Hematopoietic multipotent progenitor cell treated with erythropoietin and hydrocortisone succinate and interleukin-3 and kit ligand, for 4 days (in vitro differentiated cells): ENCODE measurements around the gene TSSK2.
A peak's percentile ranks its signal among the peaks of the same experiment; 100 is the strongest.

Experiments
- DNase-seq: peaks from one replicate; pipeline ENCODE4 v3.0.0-alpha.2; 2015

The TSSK2 gene

DNA sequence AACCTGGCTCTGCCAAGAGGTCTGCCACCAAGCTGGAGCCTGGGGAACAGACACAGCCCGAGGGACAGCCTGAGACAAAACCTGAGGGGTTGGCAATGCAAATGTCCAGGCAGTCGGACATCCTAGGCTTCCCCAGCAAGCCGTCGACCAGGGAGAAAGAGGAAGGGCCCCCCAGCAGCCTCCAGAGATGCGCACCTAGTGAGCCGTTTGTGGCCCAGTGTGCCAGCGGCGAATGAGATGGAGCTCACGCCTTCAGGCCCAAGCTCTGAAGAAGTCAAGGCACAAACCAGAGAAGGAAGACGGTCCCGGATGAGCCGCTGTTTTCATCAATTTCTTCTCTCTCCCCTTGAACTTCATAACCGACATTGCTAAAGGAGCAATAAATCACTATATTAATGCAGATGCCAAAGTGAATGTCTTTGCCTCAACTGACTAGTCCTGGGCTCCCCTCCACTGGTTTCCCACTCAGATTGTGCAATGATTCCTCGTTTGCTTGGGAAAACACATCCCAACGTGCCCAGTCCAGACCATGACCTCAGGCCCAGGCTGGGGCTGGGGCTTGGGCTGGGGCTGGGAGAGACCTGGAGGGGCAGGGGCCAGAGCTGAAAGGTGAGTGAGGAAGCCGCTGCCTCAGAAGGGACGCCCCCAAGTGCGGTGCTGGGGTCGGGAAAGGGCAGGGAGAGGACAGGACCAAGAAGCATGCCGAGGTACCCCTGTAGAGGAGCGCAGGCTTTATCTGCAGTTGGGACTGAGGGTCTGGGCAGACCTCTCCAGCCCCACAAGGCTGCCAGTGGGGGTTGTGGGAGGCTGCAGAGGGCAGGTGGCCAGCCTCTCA, 5.4 kb upstream of the TSSK2 start:
- no peak for DNase-seq

DNA sequence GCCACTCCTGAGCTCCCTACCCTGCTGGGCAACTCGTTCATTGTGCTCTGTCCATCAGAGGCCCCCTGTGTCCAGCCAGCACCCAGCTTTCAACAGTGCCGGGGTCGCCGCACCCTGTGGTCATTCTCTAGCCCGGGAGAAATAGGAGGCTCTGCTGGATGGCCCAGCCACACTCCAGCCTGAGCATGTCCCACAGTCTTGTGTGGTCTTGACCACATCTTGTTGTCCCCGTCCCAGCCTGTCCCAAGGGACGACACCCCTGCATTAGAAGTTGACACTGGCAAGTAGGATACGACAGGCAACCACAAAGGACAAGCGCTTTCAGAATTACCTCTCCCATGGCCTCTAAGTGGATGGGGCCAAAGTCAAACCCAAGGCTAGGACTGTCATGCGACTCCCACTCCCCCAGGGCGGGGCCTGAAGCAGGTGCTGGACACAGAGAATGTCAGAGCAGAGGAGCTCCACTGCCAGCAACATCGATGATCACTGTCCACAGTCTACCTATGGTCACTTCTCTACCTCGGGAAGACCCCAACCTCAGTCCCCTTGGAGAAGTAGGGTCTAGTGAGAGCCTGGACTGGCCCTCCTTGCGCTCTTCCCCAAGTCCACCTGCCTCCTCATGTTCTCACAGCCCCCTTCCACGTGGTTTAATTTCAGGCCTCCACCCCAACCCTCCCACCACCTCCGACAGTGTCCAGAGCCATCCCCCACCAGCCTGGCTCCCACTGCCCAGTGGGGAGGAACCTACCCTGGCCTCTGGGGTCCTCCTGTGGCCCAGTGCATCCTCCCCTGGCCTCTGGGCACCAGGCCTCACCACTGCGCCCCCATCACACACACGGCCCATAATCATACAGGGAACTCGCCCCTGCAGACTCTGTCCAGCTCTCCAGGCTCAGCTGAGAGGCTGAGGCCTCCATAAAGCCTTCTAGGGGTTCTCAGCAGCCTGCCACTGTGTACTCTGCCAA, 4.5 kb upstream of the TSSK2 start:
- no peak for DNase-seq

DNA sequence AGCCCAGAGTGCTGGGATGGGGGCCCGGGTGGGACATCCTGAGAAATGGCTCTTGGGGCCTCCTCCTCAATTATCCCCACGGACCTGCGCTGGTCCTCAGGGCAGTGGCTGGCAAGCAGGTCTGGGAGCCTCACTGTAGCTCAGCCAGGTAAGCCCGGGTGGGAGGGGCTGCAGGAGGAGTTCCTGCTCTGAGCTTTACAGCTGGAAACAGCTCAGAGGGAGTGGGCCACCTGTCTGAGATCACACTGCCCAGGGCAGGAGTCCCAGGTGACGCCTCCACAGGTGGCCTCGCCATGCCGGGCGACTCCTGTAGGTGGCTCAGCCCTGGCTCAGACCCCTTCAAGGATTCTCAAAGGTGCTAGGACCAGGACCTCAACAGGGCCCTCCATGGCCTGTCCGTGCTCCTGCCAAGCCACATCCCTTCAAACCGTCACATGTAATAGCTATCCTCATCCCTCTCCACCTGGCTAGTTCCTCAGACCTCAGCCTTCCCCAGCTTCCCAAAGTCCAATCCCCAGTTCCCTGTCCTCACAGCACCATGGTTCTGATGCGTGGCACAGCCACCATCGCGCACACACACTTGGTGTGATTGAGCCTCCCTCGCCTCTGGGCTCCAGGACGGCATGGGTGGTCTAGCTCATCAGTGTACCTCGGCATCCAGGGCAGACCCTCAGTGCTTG, 3.6 kb upstream of the TSSK2 start:
- DNase-seq: no peak

DNA sequence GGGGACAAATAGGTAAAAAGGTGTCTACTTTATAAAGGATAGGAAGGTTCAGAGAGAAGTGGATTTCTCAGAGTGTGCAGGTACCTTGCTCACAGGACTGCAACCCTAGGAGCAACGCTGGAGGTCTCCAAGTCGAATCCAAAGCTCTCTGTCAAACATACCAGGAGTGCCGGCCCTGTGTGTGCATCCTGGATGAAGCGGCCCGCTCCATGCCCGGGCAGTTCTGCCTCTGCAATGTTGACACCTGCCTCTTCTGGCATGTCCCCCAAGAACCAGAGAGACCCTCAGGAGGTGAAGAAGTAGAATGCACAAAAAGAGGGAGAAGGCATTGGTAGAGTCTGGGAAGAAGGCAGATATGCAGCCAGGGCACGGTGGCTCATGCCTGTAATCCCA, 3.1 kb upstream of the TSSK2 start:
- no peak for DNase-seq

DNA sequence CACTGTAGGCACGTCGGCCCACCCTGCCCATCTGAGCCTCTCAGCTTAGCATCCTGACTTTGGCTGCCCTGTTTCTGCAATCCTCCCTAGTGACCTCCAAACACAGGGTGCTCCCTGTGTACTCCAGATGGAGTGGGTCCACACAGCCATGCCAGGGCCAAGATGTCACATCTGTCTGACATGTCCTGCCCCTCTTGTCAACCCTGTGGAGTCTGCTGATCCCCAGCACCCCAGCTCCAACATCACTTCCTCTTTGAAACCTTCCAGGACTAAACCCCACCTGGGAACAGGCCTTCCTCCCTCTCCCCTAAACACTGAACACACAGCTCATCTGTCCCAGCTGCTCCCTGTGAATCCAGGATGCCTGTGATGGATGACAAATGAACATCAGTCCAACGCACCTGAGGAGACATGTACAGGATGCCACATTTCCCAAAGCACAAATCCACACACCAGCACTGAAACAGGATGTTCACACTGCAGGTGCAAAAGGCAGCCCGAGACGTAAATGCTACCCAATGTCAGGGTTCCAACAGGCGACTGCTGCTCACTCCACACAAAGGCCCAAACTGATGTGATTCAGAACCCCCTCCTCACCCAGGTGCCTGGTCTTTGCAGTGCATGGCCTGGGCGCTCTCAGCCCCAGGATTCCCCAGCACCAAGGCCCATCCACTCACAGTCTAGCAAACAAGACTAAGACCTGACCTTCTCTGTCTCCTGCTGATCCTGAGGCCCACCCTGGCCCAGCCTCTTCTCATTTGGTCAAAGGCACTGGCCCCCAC, 2.0 kb upstream of the TSSK2 start:
- no peak for DNase-seq

DNA sequence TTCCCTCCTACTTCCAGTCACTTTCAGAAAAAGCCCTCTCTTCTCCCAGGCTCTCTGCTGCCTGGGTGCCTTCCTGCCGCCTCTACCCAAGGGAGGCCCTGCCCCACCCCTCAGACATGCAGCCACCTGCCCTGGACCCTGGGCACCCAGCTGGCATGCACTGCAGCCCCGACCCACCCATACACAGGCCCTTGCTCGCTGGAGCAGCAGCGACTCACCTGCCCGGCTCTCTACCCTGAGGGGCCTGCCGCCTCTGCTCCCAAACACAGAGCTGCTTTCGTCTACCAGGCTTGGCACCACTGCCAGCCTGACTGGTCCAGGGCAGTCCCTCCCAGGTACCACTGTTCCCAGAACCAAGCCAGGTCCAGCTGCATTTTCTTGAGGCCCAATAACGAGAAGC, 1.2 kb upstream of the TSSK2 start:
- no peak for DNase-seq

DNA sequence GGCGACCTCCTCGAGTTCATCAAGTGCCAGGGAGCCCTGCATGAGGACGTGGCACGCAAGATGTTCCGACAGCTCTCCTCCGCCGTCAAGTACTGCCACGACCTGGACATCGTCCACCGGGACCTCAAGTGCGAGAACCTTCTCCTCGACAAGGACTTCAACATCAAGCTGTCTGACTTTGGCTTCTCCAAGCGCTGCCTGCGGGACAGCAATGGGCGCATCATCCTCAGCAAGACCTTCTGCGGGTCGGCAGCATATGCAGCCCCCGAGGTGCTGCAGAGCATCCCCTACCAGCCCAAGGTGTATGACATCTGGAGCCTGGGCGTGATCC, 542 bp downstream of the TSSK2 start:
- DNase-seq: no peak

DNA sequence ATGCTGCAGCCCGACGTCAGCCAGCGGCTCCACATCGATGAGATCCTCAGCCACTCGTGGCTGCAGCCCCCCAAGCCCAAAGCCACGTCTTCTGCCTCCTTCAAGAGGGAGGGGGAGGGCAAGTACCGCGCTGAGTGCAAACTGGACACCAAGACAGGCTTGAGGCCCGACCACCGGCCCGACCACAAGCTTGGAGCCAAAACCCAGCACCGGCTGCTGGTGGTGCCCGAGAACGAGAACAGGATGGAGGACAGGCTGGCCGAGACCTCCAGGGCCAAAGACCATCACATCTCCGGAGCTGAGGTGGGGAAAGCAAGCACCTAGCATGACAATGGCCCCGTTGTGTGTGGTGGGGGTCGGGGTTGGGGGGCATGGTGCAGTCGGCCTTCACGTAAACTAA, 1.0 kb downstream of the TSSK2 start:
- DNase-seq: no peak

DNA sequence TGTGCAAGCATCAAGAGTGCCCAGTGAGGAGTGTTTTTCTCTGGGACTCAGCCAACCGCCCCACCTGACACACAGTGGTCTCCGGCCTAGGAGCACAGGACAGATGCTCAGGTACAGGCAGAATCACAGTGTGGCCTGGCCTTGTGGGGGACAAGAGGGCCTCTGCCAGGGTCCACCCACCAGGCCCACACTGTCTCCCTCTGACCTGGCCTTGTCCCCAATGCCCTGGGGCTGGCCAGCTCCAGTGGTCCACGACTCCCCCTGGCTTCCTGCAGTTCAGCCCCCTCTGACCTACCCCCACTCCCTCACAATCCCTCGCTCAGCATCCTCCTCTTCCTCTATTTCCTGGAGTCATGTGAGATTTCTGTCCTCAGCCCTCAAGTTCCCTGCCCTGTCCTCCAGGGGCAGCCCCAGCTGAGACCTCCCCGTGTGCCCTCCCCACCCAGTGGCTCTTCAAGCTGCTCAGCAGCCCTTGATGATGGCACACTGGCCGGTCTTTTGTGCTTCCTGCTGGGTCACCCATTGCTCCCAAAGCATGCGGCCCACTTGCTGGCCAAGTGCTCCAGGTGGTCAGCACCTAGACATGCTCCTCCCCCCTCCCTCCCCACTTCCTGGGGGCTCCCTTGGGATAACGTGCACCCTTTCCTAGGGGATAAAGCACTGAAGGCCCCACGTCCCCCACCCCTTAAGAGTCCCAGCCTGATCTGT, 1.7 kb downstream of the TSSK2 start:
- DNase-seq: no peak

DNA sequence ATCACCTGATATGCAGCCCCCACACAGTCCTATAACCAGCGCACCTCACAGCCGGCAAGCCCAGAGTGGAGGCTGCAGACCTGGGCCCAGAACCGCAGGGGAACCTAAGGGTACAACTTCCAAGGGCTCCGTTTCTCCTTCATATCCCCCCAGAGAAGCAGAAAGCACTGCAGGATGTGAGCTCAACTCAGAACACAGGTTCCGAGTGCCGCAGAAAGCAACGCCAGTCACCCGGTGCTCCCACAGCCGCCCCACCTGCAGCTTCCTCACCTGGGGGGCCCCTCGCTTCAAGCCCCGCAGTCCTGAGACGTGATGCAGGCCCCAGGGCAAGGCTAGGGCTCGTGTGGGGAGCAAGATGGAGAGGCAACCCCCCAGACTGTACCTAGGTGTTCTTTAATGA, 2.5 kb downstream of the TSSK2 start:
- DNase-seq: no peak

DNA sequence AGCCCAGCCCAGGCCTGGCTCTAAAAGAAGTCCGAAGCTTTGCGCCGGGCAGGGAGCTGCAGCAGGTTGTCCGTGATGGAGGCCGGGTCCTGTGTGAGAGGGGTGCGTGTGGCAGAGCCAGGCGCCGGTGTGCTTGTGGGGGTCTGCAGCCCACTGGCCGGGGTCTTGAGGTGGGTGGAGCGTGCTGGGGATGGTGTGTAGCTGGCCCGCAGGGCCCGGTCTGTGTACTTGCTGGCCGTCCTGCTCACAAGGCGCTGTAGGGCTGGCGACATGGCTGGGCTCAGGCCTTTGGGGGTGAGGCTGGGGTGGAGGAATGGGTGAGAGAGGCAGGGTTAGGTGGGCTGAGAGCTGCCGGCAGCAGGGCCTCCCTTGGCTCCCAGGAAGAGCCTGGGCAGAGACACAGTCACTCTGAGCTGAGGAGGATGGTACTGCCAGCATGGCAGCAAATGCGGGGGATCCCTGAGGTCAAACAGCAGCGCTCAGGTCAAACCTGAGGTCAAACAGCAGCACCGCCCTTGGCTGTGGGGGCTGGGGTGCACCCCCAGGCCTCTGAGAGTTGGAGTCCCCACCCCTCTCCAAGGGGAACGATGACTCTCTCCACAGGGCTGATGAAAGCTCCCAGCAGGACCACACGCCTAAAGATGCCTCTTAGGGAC, 3.2 kb downstream of the TSSK2 start:
- no peak for DNase-seq

DNA sequence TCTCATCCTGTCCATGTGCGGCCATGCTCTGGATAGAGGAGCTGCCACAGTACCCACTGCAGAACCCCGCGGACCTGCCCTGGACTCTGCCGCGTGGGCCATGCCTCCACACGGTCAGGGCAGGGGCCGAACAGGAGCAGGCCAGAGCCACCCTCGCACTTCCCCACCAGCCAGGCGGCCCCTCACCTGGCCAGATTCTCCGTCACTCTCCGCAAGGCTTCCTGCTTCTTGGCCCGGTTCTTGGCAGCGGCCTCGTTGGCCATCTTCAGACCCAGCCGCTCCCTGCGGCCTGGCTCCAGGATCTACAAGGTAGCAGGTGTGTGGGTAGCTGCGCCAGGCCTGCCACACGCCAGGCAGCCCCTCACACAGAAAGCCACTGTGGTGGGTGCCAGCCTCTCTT, 3.8 kb downstream of the TSSK2 start:
- DNase-seq: no peak

DNA sequence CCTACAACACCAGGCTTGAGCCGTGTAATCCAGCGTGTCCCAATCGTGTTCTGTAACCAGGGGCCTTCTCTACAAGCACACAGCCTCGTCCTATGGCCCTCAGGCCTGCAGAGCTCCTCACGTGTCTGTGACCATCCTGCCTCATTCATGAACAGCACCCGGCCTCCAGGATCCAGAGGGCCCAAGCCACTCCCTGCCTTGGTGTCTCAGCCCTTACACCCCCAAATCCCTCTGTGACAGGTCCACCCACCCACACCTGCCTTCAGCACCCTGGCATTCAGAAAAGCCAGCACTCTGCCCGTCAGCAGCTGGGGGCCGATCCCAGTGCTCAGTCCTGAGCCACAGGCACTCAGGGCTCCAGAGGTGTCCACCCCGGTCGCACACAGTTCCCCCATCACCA, 5.8 kb downstream of the TSSK2 start:
- DNase-seq: no peak

DNA sequence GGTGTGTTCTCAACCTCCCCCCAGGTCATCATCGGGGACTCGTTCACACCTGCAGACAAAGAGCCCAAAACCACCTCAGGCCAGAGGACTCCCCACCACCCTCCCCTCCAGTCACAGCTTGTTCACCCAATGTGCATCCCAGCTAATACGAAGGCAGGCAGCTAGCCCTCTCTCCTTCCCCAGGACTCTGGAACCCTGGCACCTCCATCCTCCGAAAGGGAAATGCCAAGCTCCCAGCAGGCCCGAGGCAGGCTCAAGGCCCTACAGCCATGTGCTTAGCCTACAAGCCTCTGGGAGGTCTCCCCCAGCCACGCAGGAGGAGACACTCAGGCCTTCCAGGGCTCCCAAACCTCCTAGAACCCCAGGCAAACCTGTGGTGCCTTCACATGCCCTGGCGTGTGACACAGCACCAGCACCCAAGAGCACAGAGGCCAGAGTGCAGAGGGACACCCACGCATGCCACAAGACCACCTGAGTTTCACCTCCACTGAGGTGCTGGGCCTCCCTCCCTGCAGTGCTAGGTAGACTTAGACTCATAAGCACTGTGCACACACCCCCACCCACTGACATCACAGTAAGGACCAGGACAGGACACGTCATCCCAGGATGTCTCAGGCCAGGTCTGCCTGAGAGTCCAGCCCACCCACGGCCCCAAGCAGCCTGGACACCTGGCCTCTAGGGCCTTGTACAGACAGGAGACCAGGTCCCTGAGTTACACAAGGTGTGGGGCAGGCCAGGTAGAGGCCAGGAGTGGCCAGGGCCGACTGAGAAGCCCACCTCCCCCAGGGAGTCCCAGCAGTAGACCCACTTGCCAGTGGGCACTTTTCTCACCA, 6.5 kb downstream of the TSSK2 start:
- no peak for DNase-seq

DNA sequence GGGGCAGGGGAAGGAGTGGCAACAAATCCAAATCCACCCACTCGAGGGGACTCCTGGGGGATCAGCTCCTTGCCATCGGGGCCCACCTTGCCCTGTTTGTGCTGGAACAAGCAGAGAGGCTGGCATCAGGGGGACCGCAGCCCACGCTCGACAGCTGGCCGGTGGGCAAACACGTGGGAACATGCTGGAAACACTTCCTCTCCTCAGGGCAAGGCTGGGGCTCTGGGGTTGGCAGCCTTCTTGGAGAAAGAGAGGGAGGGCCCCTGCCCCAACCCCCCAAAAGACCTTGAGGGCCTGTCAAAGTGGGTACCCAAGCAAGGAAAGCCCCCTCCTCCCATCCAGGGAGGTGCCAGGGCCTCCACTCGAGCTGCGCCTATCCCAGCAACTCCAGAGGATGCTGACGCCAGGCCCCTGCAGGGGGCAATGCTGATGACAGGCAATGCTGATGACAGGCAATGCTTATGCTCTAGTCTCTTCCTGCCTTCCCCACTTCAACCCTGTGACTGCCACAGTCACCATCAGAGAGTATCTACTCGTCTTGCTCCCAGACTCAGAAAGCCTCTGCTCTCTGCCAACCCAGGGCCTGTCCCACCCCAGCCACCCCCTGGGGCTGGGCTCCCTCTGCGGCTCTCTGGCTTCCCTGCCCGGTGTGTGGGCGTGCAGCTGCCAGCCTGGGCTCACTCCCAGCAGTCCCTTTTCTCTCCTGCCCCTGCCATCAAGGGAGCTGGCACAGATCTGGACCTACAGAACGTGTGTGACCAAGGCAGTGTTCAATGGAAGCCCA, 7.3 kb downstream of the TSSK2 start:
- DNase-seq: no peak

DNA sequence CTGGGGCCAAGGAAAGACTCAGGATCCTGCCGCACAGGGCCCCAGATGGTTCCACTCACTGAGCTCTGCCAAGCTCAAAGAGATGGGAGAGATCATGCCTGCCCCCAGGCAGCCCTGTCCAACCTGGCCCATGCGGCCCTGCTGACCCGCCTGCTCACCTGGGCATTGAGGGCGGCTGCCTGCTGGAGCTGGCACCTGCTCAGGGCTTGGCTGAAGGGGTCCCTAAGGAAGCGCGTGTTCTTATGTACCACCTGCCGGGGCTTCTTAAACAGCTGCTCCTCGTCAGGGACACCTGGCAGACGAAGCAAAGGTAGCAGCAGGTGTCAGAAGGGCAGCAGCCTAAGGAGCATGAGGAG, 7.9 kb downstream of the TSSK2 start:
- DNase-seq: no peak

DNA sequence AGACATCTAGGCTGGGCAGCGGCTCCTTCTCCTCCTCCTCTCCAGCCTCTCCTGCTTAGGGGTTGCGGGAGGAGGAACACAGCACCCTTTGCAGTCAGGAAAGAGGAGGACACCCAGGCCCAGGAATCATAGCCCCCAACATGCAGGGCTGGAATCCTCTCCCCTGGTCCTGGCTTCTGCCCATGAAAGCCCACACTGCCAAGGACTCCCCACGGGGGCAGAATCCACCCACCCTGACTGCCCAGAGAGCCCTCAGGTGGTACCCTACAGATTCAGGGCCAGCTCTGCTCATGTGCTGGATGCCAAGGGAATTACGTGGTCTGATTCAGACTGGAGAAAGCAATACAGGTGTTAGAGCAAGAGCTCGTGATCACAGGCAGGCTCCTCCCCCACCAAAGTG, 8.9 kb downstream of the TSSK2 start:
- DNase-seq: no peak

DNA sequence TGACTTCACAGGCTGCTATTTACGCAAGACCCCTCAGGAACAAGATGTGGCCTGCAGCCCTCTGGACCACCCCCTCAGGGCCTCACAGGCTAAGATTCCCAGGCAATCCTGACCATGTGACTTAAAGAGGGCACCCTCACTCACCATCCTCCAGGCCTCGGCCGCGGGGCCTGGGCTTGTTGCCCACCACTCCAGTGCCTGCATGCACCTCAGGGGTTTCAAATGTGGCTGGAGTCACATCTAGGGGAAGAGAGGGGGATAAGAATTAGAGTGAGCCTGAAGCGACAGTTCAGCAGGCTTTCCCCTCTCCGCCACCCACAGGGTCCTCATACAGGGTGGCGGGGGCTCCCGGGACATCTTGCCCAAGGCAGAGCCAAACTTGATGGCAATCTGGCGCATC, 11.3 kb downstream of the TSSK2 start:
- no peak for DNase-seq

DNA sequence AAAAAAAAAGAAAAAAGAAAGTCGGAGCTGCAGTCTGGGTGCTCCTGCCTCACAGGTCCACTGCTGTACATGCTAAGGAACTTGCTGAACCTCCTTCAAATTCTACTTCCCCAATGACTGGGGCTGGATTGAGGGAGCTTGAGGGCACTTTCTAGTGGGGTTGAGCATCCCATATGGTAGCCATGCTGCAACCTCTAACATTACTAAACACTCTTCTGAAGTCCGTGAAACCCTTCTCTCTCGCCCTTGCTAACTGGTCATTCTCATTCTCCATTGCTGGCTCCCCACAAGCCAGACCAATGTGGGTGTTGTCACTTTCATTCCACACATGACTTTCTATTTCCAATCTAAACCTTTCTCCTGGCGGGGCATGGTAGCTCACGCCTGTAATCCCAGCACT, 12.1 kb downstream of the TSSK2 start:
- no peak for DNase-seq

DNA sequence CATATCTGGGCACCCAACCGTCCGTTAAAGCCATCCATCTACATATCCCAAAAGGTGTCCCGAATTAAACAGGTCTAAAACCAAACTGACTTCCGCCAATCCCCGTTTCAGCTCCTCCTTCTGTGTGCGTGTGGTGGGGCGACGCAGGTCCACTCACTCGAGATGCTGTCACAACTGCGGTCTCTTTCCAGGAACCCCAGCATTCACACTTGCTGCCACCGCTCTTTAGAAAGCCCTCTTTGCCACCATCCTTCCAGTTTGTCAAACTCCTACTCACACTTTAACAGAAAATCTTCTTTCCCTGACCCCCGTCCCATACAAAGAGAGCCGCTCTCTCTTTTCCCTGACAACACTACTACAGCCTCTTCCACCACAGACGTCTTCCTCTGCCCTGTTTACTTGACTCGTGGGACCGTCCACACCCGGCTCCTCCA, 12.9 kb downstream of the TSSK2 start:
- peak; percentile 67 for DNase-seq
